Neural cell (in vitro differentiated cells): ENCODE data around the gene POU3F1. TPM values are rescaled to one million over a fixed set of nuclear protein-coding genes. Genes with fewer than 3 reads are reported as not detected.

ENCODE experiments used
- H2AFZ ChIP-seq: fragments of 200-600, 300-800 bp; sonication (generic), shearing (Covaris generic); 2 replicates; pipeline ENCODE4 v1.6.0; 2014; ENCODE audit warnings: low read depth, mild to moderate bottlenecking, antibody characterized with exemption, low read length, moderate library complexity
- H3F3A ChIP-seq: fragments of 200-600 bp; shearing (Covaris generic); 2 replicates; pipeline ENCODE4 v1.6.1; 2016; ENCODE audit warnings: mild to moderate bottlenecking, moderate library complexity, mixed read lengths, antibody characterized with exemption, low read length; ENCODE audit not compliant: insufficient read depth, poor library complexity, severe bottlenecking
- H3K27ac ChIP-seq: fragments of 200-600, 300-800 bp; sonication (generic), shearing (Covaris generic); 2 replicates; pipeline ENCODE4 v1.5.1; 2014; ENCODE audit warnings: mild to moderate bottlenecking, low read length, moderate library complexity
- H3K27me3 ChIP-seq: fragments of 300-800, 200-600 bp; sonication (generic), shearing (Covaris generic); 2 replicates; pipeline ENCODE4 v1.6.0; 2014; ENCODE audit warnings: mild to moderate bottlenecking, low read depth, low read length, moderate library complexity; ENCODE audit not compliant: insufficient read depth
- H3K36me3 ChIP-seq: fragments of 300-800, 200-600 bp; sonication (generic), shearing (Covaris generic); 2 replicates; pipeline ENCODE4 v1.5.1; 2014; ENCODE audit warnings: mild to moderate bottlenecking, antibody characterized with exemption, low read length, moderate library complexity; ENCODE audit not compliant: insufficient read depth
- H3K4me2 ChIP-seq: fragments of 300-800, 200-600 bp; sonication (generic), shearing (Covaris generic); 2 replicates; pipeline ENCODE4 v1.6.0; 2014; ENCODE audit warnings: mild to moderate bottlenecking, low read length
- H3K4me3 ChIP-seq: fragments of 300-800, 200-600 bp; sonication (generic), shearing (Covaris generic); 2 replicates; pipeline ENCODE4 v1.5.1; 2014; ENCODE audit warnings: mild to moderate bottlenecking, low read length, moderate library complexity
- H3K79me2 ChIP-seq: fragments of 200-600 bp; shearing (Covaris generic); replicated peaks from 2 replicates; pipeline ENCODE4 v1.6.0; 2014; ENCODE audit warnings: mild to moderate bottlenecking, low read length, moderate library complexity; ENCODE audit not compliant: insufficient read depth
- H3K9ac ChIP-seq: fragments of 300-800, 200-600 bp; sonication (generic), shearing (Covaris generic); 2 replicates; pipeline ENCODE4 v1.6.1; 2016; ENCODE audit warnings: mild to moderate bottlenecking, low read length, mixed read lengths
- H3K9me2 ChIP-seq: fragments of 200-600 bp; shearing (Covaris generic); 2 replicates; pipeline ENCODE4 v1.6.1; 2016; ENCODE audit warnings: mild to moderate bottlenecking, low read length, mixed read lengths; ENCODE audit not compliant: insufficient read depth
- H3K9me3 ChIP-seq: fragments of 200-600, 300-800 bp; sonication (generic), shearing (Covaris generic); 2 replicates; pipeline ENCODE4 v1.6.1; 2016; ENCODE audit warnings: mild to moderate bottlenecking, mixed run types, low read length, moderate library complexity, mixed read lengths
- H4K20me1 ChIP-seq: fragments of 200-600 bp; shearing (Covaris generic); 2 replicates; pipeline ENCODE4 v1.6.1; 2016; ENCODE audit warnings: mild to moderate bottlenecking, mixed run types; ENCODE audit not compliant: insufficient read depth
- CTCF ChIP-seq: fragments of 450-650 bp; IDR thresholded peaks from 2 replicates; pipeline ENCODE4 v1.5.1; 2014; ENCODE audit warnings: antibody characterized with exemption, mild to moderate bottlenecking, moderate library complexity; ENCODE audit not compliant: poor library complexity, severe bottlenecking
- EP300 ChIP-seq: fragments of 450-650 bp; conservative IDR thresholded peaks from 2 replicates; pipeline ENCODE4 v1.6.1; 2014; ENCODE audit warnings: antibody characterized with exemption, mild to moderate bottlenecking, moderate library complexity; ENCODE audit not compliant: poor library complexity, severe bottlenecking
- EZH2 ChIP-seq: fragments of 200-600, 300-800 bp; shearing (Covaris generic), sonication (generic); IDR thresholded peaks from 2 replicates; pipeline ENCODE4 v1.6.1; 2014; ENCODE audit warnings: antibody characterized with exemption, low read length, borderline replicate concordance, mild to moderate bottlenecking; ENCODE audit not compliant: insufficient read depth, poor library complexity, severe bottlenecking
- MXI1 ChIP-seq: fragments of 450-650 bp; conservative IDR thresholded peaks from 2 replicates; pipeline ENCODE4 v1.6.1; 2014; ENCODE audit warnings: antibody characterized with exemption, mild to moderate bottlenecking; ENCODE audit not compliant: poor library complexity, severe bottlenecking
- POLR2AphosphoS5 ChIP-seq: IDR thresholded peaks from 2 replicates; pipeline ENCODE4 v1.6.1; 2012
- RAD21 ChIP-seq: fragments of 450-650 bp; conservative IDR thresholded peaks from 2 replicates; pipeline ENCODE4 v1.6.1; 2014; ENCODE audit warnings: antibody characterized with exemption, mild to moderate bottlenecking, moderate library complexity
- REST ChIP-seq: IDR thresholded peaks from 2 replicates; pipeline ENCODE4 v1.6.1; 2012; ENCODE audit warnings: borderline replicate concordance
- SMC3 ChIP-seq: fragments of 450-650 bp; conservative IDR thresholded peaks from 2 replicates; pipeline ENCODE4 v1.6.1; 2014; ENCODE audit warnings: antibody characterized with exemption, mild to moderate bottlenecking, moderate library complexity; ENCODE audit not compliant: poor library complexity
- TAF1 ChIP-seq: IDR thresholded peaks from 2 replicates; pipeline ENCODE4 v1.6.1; 2012; ENCODE audit warnings: low read depth
- polyA plus RNA-seq: library from polyadenylated mRNA; depleted of rRNA; stranded (reverse); fragments of >200 nt; gene quantifications from 2 replicates; pipeline ENCODE4 v1.2.3, GENCODE V29; 2014

POU3F1 gene
- polyA plus RNA-seq, 1 donor from 2014 or later, result 3.1 TPM

- no peak for TF ChIP-seq REST
- TF ChIP-seq MXI1, result no peak
- TF ChIP-seq SMC3, result no peak
- TF ChIP-seq RAD21, result no peak
- TF ChIP-seq POLR2AphosphoS5, result no peak
- no peak for TF ChIP-seq CTCF
- no peak for TF ChIP-seq EZH2
- TF ChIP-seq EP300, result no peak
- no peak for TF ChIP-seq TAF1
- no peak overlapping the region for H3K4me2 ChIP-seq
- H3K79me2 ChIP-seq, result no peaks in the 10 kb centered on the region
- H2AFZ ChIP-seq, result no peak overlapping the region
- H3K4me3 ChIP-seq, result no peak overlapping the region
- H3K27me3 ChIP-seq, result no peaks in the 10 kb centered on the region
- H3K27ac ChIP-seq, result no peak overlapping the region
- no peaks in the 10 kb centered on the region for H3F3A ChIP-seq
- no peaks in the 10 kb centered on the region for H4K20me1 ChIP-seq
- no peaks in the 10 kb centered on the region for H3K36me3 ChIP-seq
- no peaks in the 10 kb centered on the region for H3K9me3 ChIP-seq
- H3K9ac ChIP-seq, result no peak overlapping the region
- H3K9me2 ChIP-seq, result no peaks in the 10 kb centered on the region
Measured at GRCh38 chr1:38089712-38090360, 43.2 kb upstream of the POU3F1 start.

GRCh38 chr1:38088791-38089190, 42.2 kb upstream of the POU3F1 start:
- H3F3A ChIP-seq, result no peaks in the 10 kb centered on the region
- H3K36me3 ChIP-seq, result no peaks in the 10 kb centered on the region
- no peak overlapping the region for H2AFZ ChIP-seq
- no peaks in the 10 kb centered on the region for H3K27me3 ChIP-seq
- no peaks in the 10 kb centered on the region for H3K9me3 ChIP-seq
- H3K9me2 ChIP-seq, result no peaks in the 10 kb centered on the region
- no peak overlapping the region for H3K4me2 ChIP-seq
- H3K79me2 ChIP-seq, result no peaks in the 10 kb centered on the region
- peak overlapping the region; percentile 11 for H3K9ac ChIP-seq
- no peaks in the 10 kb centered on the region for H4K20me1 ChIP-seq
- no peak for TF ChIP-seq REST
- TF ChIP-seq CTCF, result no peak
- no peak for TF ChIP-seq EZH2
- no peak for TF ChIP-seq SMC3
- no peak for TF ChIP-seq RAD21
- no peak for TF ChIP-seq EP300
- no peak for TF ChIP-seq POLR2AphosphoS5
- no peak for TF ChIP-seq MXI1
- TF ChIP-seq TAF1, result no peak
- no peak overlapping the region for H3K4me3 ChIP-seq
- H3K27ac ChIP-seq, result no peak overlapping the region
